Endothelial cell of umbilical vein (primary cell): ENCODE data around the gene PLXNB1. TPM values are rescaled to one million over a fixed set of nuclear protein-coding genes. Genes with fewer than 3 reads are reported as not detected.

Source experiments
- BruUV-seq: library from RNA; stranded (reverse); fragments of 400-500 nt; replicated peaks from 2 replicates; lab custom pipeline; 2021; lab: Mats Ljungman, UMichigan
- CTCF ChIA-PET: fragments of 300-600, 350-600 bp; sonication (Branson Sonifier 250); formaldehyde crosslinking; loops from one replicate; lab custom pipeline; 2021; ENCODE audit warnings: antibody characterized with exemption, inconsistent platforms; lab: Charles Lee
- POLR2A ChIA-PET: fragments of 300-600, 350-600 bp; sonication (Branson Sonifier 250); formaldehyde crosslinking; loops from one replicate; lab custom pipeline; 2021; ENCODE audit warnings: antibody characterized with exemption, inconsistent platforms; lab: Charles Lee
- DNase-seq: peaks from one replicate; pipeline ENCODE4 v3.0.0-alpha.2; 2011; ENCODE audit warnings: low read depth, low spot score
- FAIRE-seq: peaks from 2 replicates; lab custom pipeline; 2011; peaks lifted over from hg19 to GRCh38; lab: Jason Lieb, UNC
- H2AFZ ChIP-seq: 2 replicates; pipeline ENCODE4 v1.6.0; 2012; ENCODE audit warnings: low read depth, low read length, control low read depth, inconsistent platforms
- H3K27ac ChIP-seq: 2 replicates; pipeline ENCODE4 v1.5.1; 2011; ENCODE audit warnings: low read depth, mild to moderate bottlenecking, control low read depth, low read length, moderate library complexity; ENCODE audit not compliant: insufficient read depth
- H3K27me3 ChIP-seq, 2 experiments: 2 replicates each; pipeline versions ENCODE4 v1.6.0 to v1.6.1; 2011; ENCODE audit warnings: low read length in 2 of 2, mixed read lengths in 1 of 2; ENCODE audit not compliant: control insufficient read depth in 2 of 2, insufficient read depth in 2 of 2
- H3K36me3 ChIP-seq, 2 experiments: 2 replicates in 1 of 2; 3 replicates in 1 of 2; pipeline ENCODE4 v1.5.1; 2011; ENCODE audit warnings: low read length in 2 of 2, mild to moderate bottlenecking in 1 of 2, moderate library complexity in 1 of 2; ENCODE audit not compliant: control insufficient read depth in 2 of 2, insufficient read depth in 2 of 2; ENCODE audit errors: extremely low read depth in 1 of 2
- H3K4me1 ChIP-seq: 3 replicates; pipeline ENCODE4 v1.5.1; 2011; ENCODE audit warnings: mild to moderate bottlenecking, low read length; ENCODE audit not compliant: control insufficient read depth, insufficient read depth; ENCODE audit errors: extremely low read depth
- H3K4me2 ChIP-seq: 2 replicates; pipeline ENCODE4 v1.6.1; 2011; ENCODE audit warnings: low read length, control low read depth, mixed read lengths; ENCODE audit not compliant: insufficient read depth
- H3K4me3 ChIP-seq, 3 experiments: fragments of 200-600 bp in 1 of 3; sonication (generic), shearing (Covaris generic) in 1 of 3; replicated peaks in 1 of 3; 2 replicates each; pipeline ENCODE4 v1.5.1; 2011 to 2016; ENCODE audit warnings: control low read depth in 3 of 3, low read length in 3 of 3, mild to moderate bottlenecking in 2 of 3, inconsistent platforms in 1 of 3, low read depth in 1 of 3, moderate library complexity in 1 of 3; ENCODE audit not compliant: insufficient read depth in 1 of 3
- H3K79me2 ChIP-seq: 2 replicates; pipeline ENCODE4 v1.6.0; 2012; ENCODE audit warnings: low read length, inconsistent platforms; ENCODE audit not compliant: control insufficient read depth, insufficient read depth
- H3K9ac ChIP-seq: replicated peaks from 2 replicates; pipeline ENCODE3; 2011; ENCODE audit warnings: low read length, control low read depth; ENCODE audit not compliant: insufficient read depth; ENCODE audit errors: extremely low read depth
- H3K9me1 ChIP-seq: replicated peaks from 3 replicates; pipeline ENCODE4 v1.6.0; 2011; ENCODE audit warnings: mild to moderate bottlenecking, low read length; ENCODE audit not compliant: control insufficient read depth, insufficient read depth; ENCODE audit errors: extremely low read depth
- H3K9me3 ChIP-seq: replicated peaks from 2 replicates; pipeline ENCODE4 v1.5.1; 2012; ENCODE audit warnings: low read length, inconsistent platforms; ENCODE audit not compliant: control insufficient read depth, insufficient read depth
- H4K20me1 ChIP-seq: replicated peaks from 2 replicates; pipeline ENCODE3; 2011; ENCODE audit warnings: mild to moderate bottlenecking, low read length; ENCODE audit not compliant: control insufficient read depth, insufficient read depth; ENCODE audit errors: extremely low read depth
- CTCF ChIP-seq, 2 donors: IDR thresholded peaks; 1 replicate in 1 of 2; 2 replicates in 1 of 2; pipeline ENCODE4 v1.5.1; 2011; ENCODE audit warnings: low read length in 2 of 2, mild to moderate bottlenecking in 2 of 2, moderate library complexity in 2 of 2, control low read depth in 1 of 2, inconsistent platforms in 1 of 2, low read depth in 1 of 2; ENCODE audit not compliant: insufficient read depth in 1 of 2; ENCODE audit errors: extremely low read depth in 1 of 2
- EZH2 ChIP-seq: IDR thresholded peaks from 2 replicates; pipeline ENCODE4 v1.6.1; 2012; ENCODE audit warnings: borderline replicate concordance, low read depth, mild to moderate bottlenecking, moderate library complexity, low read length, inconsistent platforms; ENCODE audit not compliant: severe bottlenecking
- POLR2A ChIP-seq: IDR thresholded peaks from 2 replicates; pipeline ENCODE4 v1.6.1; 2012; ENCODE audit warnings: low read depth, mild to moderate bottlenecking, control low read depth, low read length
- POLR2AphosphoS5 ChIP-seq: IDR thresholded peaks from 2 replicates; pipeline ENCODE4 v1.6.1; 2012; ENCODE audit warnings: low read depth, mild to moderate bottlenecking, control low read depth, low read length, moderate library complexity; ENCODE audit not compliant: insufficient read depth
- dilution Hi-C: fragments of 300-500 bp; cut with MboI; formaldehyde crosslinking; loops from one replicate; pipeline ENCODE4 v1.15.0; 2019; ENCODE audit warnings: low sequenced_read_pairs; ENCODE audit not compliant: extremely low pct_ligation_motif_present
- intact Hi-C: fragments of 100-400 bp; cut with micrococcal nuclease; formaldehyde crosslinking; loops from one replicate; pipeline ENCODE4 v1.10.0; 2022
- polyA plus RNA-seq, 4 experiments: library from polyadenylated mRNA; depleted of rRNA in 3 of 4; stranded (reverse) in 3 of 4; unstranded in 1 of 4; fragments of >200 nt; gene quantifications; 2 replicates each; pipeline versions ENCODE4 v1.2.1 to v1.2.3, GENCODE V29; 2011 to 2012; ENCODE audit warnings: missing spikeins in 1 of 4
- total RNA-seq: library from RNA; stranded (reverse); gene quantifications from 2 replicates; pipeline ENCODE4 v1.2.3, GENCODE V29; 2021

Gene PLXNB1
- total and polyA plus RNA-seq, 2 donors (not counting 3 experiments of a cell fraction or from before 2014, with no cell fraction given): 43.1 to 45.2 TPM

DNA sequence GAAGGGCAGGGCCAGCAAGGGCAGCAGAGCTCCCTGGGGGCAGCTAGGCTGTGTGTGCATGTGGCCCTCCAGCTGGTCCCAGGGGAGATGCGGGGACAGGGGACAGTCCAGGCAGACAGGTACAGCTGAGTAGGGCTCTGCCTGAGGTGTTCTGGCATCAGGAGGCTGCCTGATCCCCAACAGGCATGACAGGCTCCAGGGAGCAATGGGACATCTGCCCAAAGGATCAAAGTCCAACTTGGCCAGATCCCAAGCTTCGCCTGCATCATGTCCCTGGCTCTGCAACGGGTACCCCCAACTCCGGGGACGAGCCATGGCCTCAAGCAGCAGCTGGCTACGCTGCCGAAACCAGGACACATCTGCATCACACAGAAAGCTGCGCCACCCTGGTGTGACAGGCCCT lies 38.4 kb upstream of the PLXNB1 start:
- no peak for FAIRE-seq
- dilution Hi-C loops: no loop called here
- H4K20me1 ChIP-seq: no peaks in the 10 kb centered on the region
- no peak for DNase-seq
- H3K79me2 ChIP-seq: peaks cover 59% of the 10 kb centered on the region
- POLR2A ChIA-PET: no interaction called here
- CTCF ChIA-PET: interaction anchor here (1.2 to 6.2 kb wide), 2 partner anchors 32 to 81 kb away, joined by 3 to 63 read pairs; no protein-coding TSS in a partner anchor
- H3K9ac ChIP-seq: no peak overlapping the region
- TF ChIP-seq POLR2A (peak; percentile 36), CTCF (IDR thresholded peaks at IDR 0.05; ENCODE audit: extremely low read depth in 1 of 2, insufficient read depth in 1 of 2, low read depth in 1 of 2, low read length in 2 of 2) (no peak), POLR2AphosphoS5 (peak; percentile 19), EZH2 (no peak)
- no peaks in the 10 kb centered on the region for H3K9me1 ChIP-seq
- intact Hi-C loops: no loop called here
- H3K4me2 ChIP-seq: no peak overlapping the region
- no peak overlapping the region for H3K4me3 ChIP-seq
- peaks cover 0 to 34% of the 10 kb centered on the region in 2 experiments for H3K36me3 ChIP-seq
- H3K4me1 ChIP-seq: peaks cover 31% of the 10 kb centered on the region
- BruUV-seq: no TSS peak
- H2AFZ ChIP-seq: no peak overlapping the region
- no peaks in the 10 kb centered on the region for H3K9me3 ChIP-seq
- no peak overlapping the region for H3K27ac ChIP-seq
- no peaks in the 10 kb centered on the region for H3K27me3 ChIP-seq
